ENCODE data around the gene ENDOD1.

DNA sequence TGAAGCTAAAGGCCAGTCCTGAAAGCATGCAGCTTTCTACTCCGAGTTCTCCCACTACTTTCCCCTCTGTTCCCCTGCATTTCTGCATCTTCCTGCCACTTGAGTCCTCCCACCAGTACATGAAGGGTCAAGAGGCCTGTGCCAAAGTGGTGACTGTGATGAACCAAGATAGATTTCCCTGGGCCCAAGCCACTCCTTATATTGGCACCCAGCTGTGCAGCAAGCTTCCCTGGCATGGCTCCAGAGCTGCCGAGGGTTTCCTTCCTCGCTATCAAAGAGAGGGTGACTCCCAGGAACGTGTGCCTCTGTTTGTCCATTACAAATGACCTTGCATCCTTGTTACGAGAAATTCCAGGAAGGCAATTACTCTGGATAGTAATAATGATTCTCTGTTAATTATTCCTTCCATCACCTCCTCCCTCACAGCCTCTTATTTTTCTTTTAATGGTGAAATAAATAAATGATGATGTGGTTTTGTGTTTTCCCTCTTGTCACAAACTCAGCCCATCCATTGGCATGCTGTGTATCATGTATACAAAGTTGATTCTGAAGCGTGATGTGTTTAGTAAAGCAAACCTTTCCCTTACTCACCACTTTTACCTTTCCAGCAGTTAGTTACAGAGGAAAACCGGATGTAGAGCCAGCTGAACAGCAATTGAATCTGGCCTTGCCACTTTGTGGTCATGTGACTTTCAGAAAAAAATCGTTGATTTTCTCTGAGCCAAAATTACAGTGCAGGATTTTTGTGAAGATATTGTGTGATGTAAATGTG, 14.7 kb upstream of the ENDOD1 start:
- TF ChIP-seq CTCF (IDR thresholded peaks at IDR 0.05; ENCODE audit: low read length) (no peak), EZH2phosphoT487 (IDR thresholded peaks at IDR 0.05; ENCODE audit: low read length) (no peak)

Data from MM.1S (cell line).